ENCODE data around the gene DOK7.

DNA sequence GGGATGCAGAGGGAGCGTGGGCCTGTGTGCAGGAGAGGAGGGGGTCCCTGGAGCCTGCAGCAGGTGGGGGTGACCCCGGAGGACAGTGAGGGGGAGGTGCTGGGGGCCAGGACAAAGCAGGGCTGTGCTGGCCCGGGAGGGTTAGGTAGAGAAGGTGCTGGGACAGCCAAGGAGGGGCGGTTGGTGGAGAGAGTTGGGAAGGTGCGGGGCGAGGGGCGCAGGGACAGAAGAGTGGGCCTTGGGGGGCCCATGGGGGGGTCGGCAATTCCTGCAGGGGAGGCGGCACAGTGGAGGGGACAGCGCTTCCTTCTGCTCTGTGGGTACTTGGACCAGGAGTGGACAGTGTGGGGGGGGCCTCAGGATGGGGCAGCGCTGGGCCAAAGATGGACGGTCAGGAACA lies 36.6 kb downstream of the DOK7 start:
- TF ChIP-seq, protein P1, sequence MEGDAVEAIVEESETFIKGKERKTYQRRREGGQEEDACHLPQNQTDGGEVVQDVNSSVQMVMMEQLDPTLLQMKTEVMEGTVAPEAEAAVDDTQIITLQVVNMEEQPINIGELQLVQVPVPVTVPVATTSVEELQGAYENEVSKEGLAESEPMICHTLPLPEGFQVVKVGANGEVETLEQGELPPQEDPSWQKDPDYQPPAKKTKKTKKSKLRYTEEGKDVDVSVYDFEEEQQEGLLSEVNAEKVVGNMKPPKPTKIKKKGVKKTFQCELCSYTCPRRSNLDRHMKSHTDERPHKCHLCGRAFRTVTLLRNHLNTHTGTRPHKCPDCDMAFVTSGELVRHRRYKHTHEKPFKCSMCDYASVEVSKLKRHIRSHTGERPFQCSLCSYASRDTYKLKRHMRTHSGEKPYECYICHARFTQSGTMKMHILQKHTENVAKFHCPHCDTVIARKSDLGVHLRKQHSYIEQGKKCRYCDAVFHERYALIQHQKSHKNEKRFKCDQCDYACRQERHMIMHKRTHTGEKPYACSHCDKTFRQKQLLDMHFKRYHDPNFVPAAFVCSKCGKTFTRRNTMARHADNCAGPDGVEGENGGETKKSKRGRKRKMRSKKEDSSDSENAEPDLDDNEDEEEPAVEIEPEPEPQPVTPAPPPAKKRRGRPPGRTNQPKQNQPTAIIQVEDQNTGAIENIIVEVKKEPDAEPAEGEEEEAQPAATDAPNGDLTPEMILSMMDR (conservative IDR thresholded peaks at IDR 0.05), result no peak
- no peak for TF ChIP-seq EZH2 (IDR thresholded peaks at IDR 0.05; ENCODE audit: low read depth)

Data from PC-9 (cell line).